A549 treated with Mapracorat at 1 μM for 4 hours (cell line): ENCODE results near the gene ZBP1. TPM values are rescaled to one million over a fixed set of nuclear protein-coding genes. Genes with fewer than 3 reads are reported as not detected.

ENCODE experiments used
- total RNA-seq: library from RNA; stranded (reverse); fragments of 200-300 nt; extraction: Qiagen RNA extraction; gene quantifications from 5 replicates; pipeline ENCODE4 v1.2.3, GENCODE V29; 2022

Gene ZBP1
- total RNA-seq: 0.04 TPM in 1 of 5 replicates, not detected in the others

DNA sequence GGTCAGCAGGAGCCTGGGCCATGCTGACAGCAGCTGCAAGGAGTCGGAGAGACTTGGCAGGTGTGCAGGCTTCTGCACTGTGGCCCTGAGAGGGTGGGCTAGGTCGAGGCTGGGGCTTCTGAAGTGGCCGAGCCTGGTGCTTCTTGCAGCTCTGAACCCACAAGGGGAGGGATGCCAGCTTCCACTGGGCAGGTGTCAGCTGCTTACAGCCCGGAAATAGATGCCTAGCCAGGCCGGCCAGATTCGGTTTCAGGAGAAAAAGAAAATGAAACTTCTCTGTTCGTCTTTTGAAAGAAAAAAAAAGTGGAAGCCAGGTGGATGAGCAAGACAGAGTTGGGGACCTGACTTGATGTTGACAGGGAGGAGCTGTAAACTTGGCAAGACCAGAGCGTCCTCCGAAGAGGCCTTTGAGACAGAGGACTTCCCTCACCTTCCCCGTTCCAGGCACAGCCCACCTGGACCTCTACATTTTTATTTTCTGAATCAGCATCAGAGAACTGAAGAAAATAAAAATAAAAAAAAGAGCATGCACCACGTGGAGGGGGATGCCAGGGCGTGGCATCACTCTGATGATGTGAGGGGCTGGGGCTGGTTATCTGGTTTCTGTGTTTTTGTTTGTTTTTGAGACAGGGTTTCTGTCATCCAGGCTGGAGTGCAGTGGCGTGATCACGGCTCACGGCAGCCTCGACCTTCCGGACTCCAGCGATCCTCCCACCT is at the start of gene ZBP1:
Gene ZBP1, minus strand, starts transcription at position 153 of the 717 bp plus-strand sequence. Its CDS starts 131 bp downstream, at position 22.

DNA sequence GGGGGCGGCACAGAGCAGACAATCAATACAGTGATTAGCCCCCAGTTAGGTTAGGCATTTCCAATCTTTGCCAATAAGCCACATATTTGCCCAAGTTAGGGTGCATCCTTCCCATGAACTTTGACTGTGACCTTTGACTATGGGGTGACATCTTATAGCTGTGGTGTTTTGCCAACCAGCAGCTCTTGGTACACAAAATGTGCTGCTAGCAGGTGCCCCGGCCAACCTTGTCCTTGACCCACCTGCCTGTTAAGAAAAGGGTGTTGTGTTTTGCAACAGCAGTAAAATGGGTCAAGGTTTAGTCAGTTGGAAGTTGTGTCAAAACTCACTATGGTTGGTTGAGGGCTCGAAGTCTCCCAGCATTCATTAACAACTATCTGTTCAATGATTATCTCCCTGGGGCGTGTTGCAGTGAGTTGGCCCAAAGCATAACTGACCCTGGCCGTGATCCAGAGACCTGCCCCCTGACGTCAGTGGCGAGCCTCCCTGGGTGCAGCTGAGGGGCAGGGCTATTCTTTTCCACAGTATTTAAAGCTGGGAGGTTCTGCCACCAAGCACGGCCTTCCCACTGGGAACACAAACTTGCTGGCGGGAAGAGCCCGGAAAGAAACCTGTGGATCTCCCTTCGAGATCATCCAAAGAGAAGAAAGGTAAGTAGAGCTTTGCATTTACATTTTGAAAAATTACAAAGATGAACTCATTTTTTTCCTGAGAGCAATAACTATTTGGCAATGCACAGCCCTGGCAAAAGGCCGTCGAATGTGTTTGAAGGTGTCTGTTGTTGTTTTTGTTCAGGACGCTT is 59.5 kb downstream of the ZBP1 start, which contains the start of gene PCK1:
Gene PCK1, plus strand, starts transcription at position 557 of the 802 bp plus-strand sequence. CDS start 302 bp downstream, outside the sequence.

Other genes with a start within 250 kb of the ZBP1 start
- gene RBM38, start 229.0 kb downstream of the ZBP1 start, total RNA-seq: 23.6 to 36.6 TPM (median 33.1 TPM) in 5 replicates
- gene CTCFL, start 95.3 kb downstream of the ZBP1 start, total RNA-seq: not detected in 5 replicates
- gene PCK1, start 59.3 kb downstream of the ZBP1 start, total RNA-seq: 0.05 to 0.13 TPM (median 0.09 TPM) in 3 of 5 replicates, not detected in the others
- 154 to 362 TPM (median 345 TPM) in 5 replicates for gene PMEPA1, start 89.6 kb upstream of the ZBP1 start, total RNA-seq